SK-N-MC (cell line): ENCODE data around the gene MYO16.

ENCODE experiments used
- EZH2 ChIP-seq: fragments of 200-600 bp; sonication (generic); IDR thresholded peaks from one replicate; pipeline ENCODE4 v1.6.1; 2017; ENCODE audit warnings: antibody characterized with exemption
- POLR2AphosphoS5 ChIP-seq: IDR thresholded peaks from 2 replicates; pipeline ENCODE4 v1.6.1; 2012; ENCODE audit warnings: mild to moderate bottlenecking, low read depth, low read length, borderline replicate concordance

GRCh38 chr13:108981407-108981806 is 352.0 kb downstream of the MYO16 start:
- TF ChIP-seq POLR2AphosphoS5: no peak
- no peak for TF ChIP-seq EZH2
